NCI-H2171 treated with DMSO at 0.1 percent for 48 hours (cell line): ENCODE results near the gene SFXN1.

Source experiments
- DNase-seq: peaks from one replicate; lab custom pipeline; 2025; lab: John Stamatoyannopoulos, UW

The SFXN1 gene

GRCh38 chr5:175465282-175465681, 13.1 kb upstream of the SFXN1 start:
- no peak for DNase-seq

- peak; percentile 15 for DNase-seq
Observed at GRCh38 chr5:175466700-175467318, 11.6 kb upstream of the SFXN1 start.

- no peak for DNase-seq
Observed at GRCh38 chr5:175467983-175468690, 10.2 kb upstream of the SFXN1 start.

GRCh38 chr5:175468892-175469291, 9.5 kb upstream of the SFXN1 start:
- no peak for DNase-seq

GRCh38 chr5:175469916-175470315, 8.4 kb upstream of the SFXN1 start:
- no peak for DNase-seq

- no peak for DNase-seq
Observed at GRCh38 chr5:175470781-175471180, 7.6 kb upstream of the SFXN1 start.

GRCh38 chr5:175471196-175471595, 7.2 kb upstream of the SFXN1 start:
- no peak for DNase-seq

- DNase-seq: no peak
Observed at GRCh38 chr5:175471628-175472027, 6.7 kb upstream of the SFXN1 start.

- no peak for DNase-seq
Observed at GRCh38 chr5:175472378-175472777, 6.0 kb upstream of the SFXN1 start.

GRCh38 chr5:175475248-175475647, 3.1 kb upstream of the SFXN1 start:
- DNase-seq: no peak

- no peak for DNase-seq
Observed at GRCh38 chr5:175477440-175477839, 920 bp upstream of the SFXN1 start.

GRCh38 chr5:175478008-175478383, 364 bp upstream of the SFXN1 start:
- DNase-seq: peak; percentile 42

- DNase-seq: no peak
Observed at GRCh38 chr5:175479125-175479881, 943 bp downstream of the SFXN1 start.

GRCh38 chr5:175483337-175483736, 5.0 kb downstream of the SFXN1 start:
- no peak for DNase-seq

- no peak for DNase-seq
Observed at GRCh38 chr5:175484322-175484721, 6.0 kb downstream of the SFXN1 start.

GRCh38 chr5:175484829-175485228, 6.5 kb downstream of the SFXN1 start:
- no peak for DNase-seq

- no peak for DNase-seq
Observed at GRCh38 chr5:175485631-175486030, 7.3 kb downstream of the SFXN1 start.

- no peak for DNase-seq
Observed at GRCh38 chr5:175487514-175488222, 9.3 kb downstream of the SFXN1 start.

GRCh38 chr5:175489693-175490443, 11.5 kb downstream of the SFXN1 start:
- DNase-seq: no peak

- DNase-seq: no peak
Observed at GRCh38 chr5:175491223-175491622, 12.9 kb downstream of the SFXN1 start.

GRCh38 chr5:175493260-175493659, 14.9 kb downstream of the SFXN1 start:
- no peak for DNase-seq

- no peak for DNase-seq
Observed at GRCh38 chr5:175493726-175494125, 15.4 kb downstream of the SFXN1 start.
